IPS DF 6.9 (cell line): ENCODE measurements around the gene NKD2.

Experiments used
- DNase-seq: peaks from one replicate; pipeline ENCODE4 v3.0.0-alpha.2; 2013; ENCODE audit warnings: low read depth, low spot score
- H3K27ac ChIP-seq: one replicate; pipeline ENCODE4 v1.5.1; 2013; ENCODE audit warnings: low read length, control low read depth
- H3K27me3 ChIP-seq: 2 replicates; pipeline ENCODE4 v1.6.1; 2013; ENCODE audit warnings: mild to moderate bottlenecking, low read length; ENCODE audit not compliant: control insufficient read depth, insufficient read depth
- H3K36me3 ChIP-seq: 2 replicates; pipeline ENCODE4 v1.6.1; 2013; ENCODE audit warnings: low read length; ENCODE audit not compliant: control insufficient read depth, insufficient read depth
- H3K4me1 ChIP-seq: 2 replicates; pipeline ENCODE4 v1.6.1; 2013; ENCODE audit warnings: low read length; ENCODE audit not compliant: control insufficient read depth, insufficient read depth
- H3K4me3 ChIP-seq: 2 replicates; pipeline ENCODE4 v1.5.1; 2013; ENCODE audit warnings: mild to moderate bottlenecking, low read length
- H3K9me3 ChIP-seq: 2 replicates; pipeline ENCODE4 v1.6.1; 2013; ENCODE audit warnings: low read length, inconsistent platforms; ENCODE audit not compliant: control insufficient read depth, insufficient read depth
- whole genome bisulfite sequencing: extraction: QIAGEN DNeasy Blood & Tissue Kit; methylation state at CpG from one replicate; pipeline ENCODE4 v1.1.7; 2013; ENCODE audit warnings: mixed read lengths, missing lambda C conversion rate; ENCODE audit not compliant: insufficient read length, insufficient coverage; 5-methylcytosine and 5-hydroxymethylcytosine counted together

NKD2 gene

GRCh38 chr5:989961-990530 is 18.6 kb upstream of the NKD2 start:
- Histone ChIP-seq H3K4me3 (no peak overlapping the region), H3K9me3 (no peaks in the 10 kb centered on the region), H3K4me1 (no peaks in the 10 kb centered on the region), H3K36me3 (no peaks in the 10 kb centered on the region), H3K27ac (no peak overlapping the region), H3K27me3 (no peaks in the 10 kb centered on the region)
- DNase-seq, result no peak
- WGBS, result no CpG with 5 or more reads among the region's 14 CpGs

- no peak overlapping the region for H3K4me3 ChIP-seq
- H3K27me3 ChIP-seq, result no peaks in the 10 kb centered on the region
- H3K36me3 ChIP-seq, result no peaks in the 10 kb centered on the region
- no peaks in the 10 kb centered on the region for H3K4me1 ChIP-seq
- no CpG with 5 or more reads among the region's 12 CpGs for WGBS
- no peak overlapping the region for H3K27ac ChIP-seq
- DNase-seq, result no peak
- H3K9me3 ChIP-seq, result no peaks in the 10 kb centered on the region
Observed at GRCh38 chr5:991472-992267, 16.9 kb upstream of the NKD2 start.

DNA sequence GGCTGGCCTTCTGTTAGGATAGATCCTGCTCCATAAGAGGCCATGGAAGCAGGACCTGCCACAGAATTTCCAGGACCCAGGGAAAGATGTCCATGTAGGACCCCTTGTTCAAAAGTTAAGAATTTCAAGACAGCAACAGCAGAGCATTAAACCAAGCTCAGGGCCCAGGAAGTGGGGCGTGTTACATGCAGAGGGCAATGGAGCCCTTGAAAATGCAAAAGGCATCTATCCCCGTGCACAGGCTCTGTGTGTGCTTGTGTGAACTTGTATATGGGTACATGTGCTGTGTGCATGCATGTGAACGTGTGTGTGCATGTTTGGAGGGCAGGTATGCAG is 14.4 kb upstream of the NKD2 start:
- no peak overlapping the region for H3K4me3 ChIP-seq
- no peaks in the 10 kb centered on the region for H3K27me3 ChIP-seq
- DNase-seq, result no peak
- H3K36me3 ChIP-seq, result no peaks in the 10 kb centered on the region
- H3K9me3 ChIP-seq, result no peaks in the 10 kb centered on the region
- H3K27ac ChIP-seq, result no peak overlapping the region
- WGBS, result no CpG with 5 or more reads among the region's 3 CpGs
- peaks cover 2% of the 10 kb centered on the region; the same call in 1 of the 2 replicates for H3K4me1 ChIP-seq

- Histone ChIP-seq H3K27ac (no peak overlapping the region), H3K4me1 (peaks cover 2% of the 10 kb centered on the region; the same call in 1 of the 2 replicates), H3K9me3 (no peaks in the 10 kb centered on the region), H3K27me3 (no peaks in the 10 kb centered on the region), H3K36me3 (no peaks in the 10 kb centered on the region), H3K4me3 (no peak overlapping the region)
- WGBS, result no CpG with 5 or more reads among the region's 4 CpGs
- DNase-seq, result no peak
Observed at GRCh38 chr5:994821-995220, 13.8 kb upstream of the NKD2 start.

DNA sequence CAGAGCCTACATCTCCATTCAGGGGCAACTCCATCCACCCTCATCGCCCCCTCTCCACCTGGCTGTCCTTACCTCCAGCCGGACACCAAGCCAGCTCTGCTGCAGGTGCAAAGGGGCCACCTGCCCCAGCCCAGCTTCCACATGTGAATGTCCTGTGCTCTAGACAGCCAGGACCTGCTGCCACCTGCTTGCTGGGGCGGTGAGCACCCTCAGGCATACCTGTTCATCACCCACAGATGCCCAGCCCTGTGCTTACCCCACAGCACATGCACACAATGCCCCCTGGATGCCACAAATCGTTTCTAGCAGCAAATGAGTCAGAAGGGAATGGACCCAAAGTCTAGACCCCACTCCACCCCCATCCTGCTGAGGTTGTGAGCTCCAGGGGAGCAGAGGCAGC is 13.3 kb upstream of the NKD2 start:
- Histone ChIP-seq H3K27ac (no peak overlapping the region), H3K36me3 (no peaks in the 10 kb centered on the region), H3K9me3 (no peaks in the 10 kb centered on the region), H3K4me1 (peaks cover 2% of the 10 kb centered on the region; the same call in 1 of the 2 replicates), H3K27me3 (no peaks in the 10 kb centered on the region), H3K4me3 (no peak overlapping the region)
- DNase-seq, result no peak
- WGBS, result no CpG with 5 or more reads among the region's 4 CpGs

GRCh38 chr5:997001-997474 is 11.6 kb upstream of the NKD2 start:
- no peak for DNase-seq
- Histone ChIP-seq H3K4me3 (no peak overlapping the region), H3K9me3 (no peaks in the 10 kb centered on the region), H3K4me1 (peaks cover 2% of the 10 kb centered on the region; the same call in 1 of the 2 replicates), H3K27me3 (no peaks in the 10 kb centered on the region), H3K36me3 (no peaks in the 10 kb centered on the region), H3K27ac (no peak overlapping the region)
- whole genome bisulfite sequencing, result no CpG with 5 or more reads among the region's 4 CpGs

DNA sequence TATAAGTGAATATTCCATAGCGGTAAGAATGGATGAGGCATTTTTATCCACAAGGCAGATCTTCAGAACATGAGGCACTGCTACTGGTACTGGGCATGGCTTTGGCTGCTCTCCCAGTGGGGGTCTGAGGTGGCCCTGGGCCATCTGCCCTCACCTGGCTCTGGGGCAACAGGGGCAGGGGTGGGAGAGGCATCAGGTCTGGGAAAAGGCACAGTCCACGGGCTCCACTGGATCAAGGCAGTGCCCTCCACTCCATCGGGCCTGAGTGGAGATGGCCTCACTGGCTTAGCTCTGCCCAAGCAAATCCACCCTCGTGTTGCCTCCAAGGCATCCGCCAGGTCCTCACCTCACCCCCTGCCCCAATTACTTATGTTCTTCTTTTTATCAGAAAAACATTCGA is 10.9 kb upstream of the NKD2 start:
- Histone ChIP-seq H3K4me3 (no peak overlapping the region), H3K27me3 (no peaks in the 10 kb centered on the region), H3K27ac (no peak overlapping the region), H3K36me3 (no peaks in the 10 kb centered on the region), H3K9me3 (no peaks in the 10 kb centered on the region), H3K4me1 (peaks cover 2% of the 10 kb centered on the region; the same call in 1 of the 2 replicates)
- no peak for DNase-seq
- WGBS, result no CpG with 5 or more reads among the region's 6 CpGs

- Histone ChIP-seq H3K36me3 (no peaks in the 10 kb centered on the region), H3K9me3 (no peaks in the 10 kb centered on the region), H3K4me1 (peaks cover 2% of the 10 kb centered on the region; the same call in 1 of the 2 replicates), H3K27me3 (no peaks in the 10 kb centered on the region; the same call in 1 of the 2 replicates), H3K4me3 (no peak overlapping the region), H3K27ac (no peak overlapping the region)
- no peak for DNase-seq
- no CpG with 5 or more reads among the region's 12 CpGs for WGBS
Observed at GRCh38 chr5:998246-999031, 10.2 kb upstream of the NKD2 start.

- no peaks in the 10 kb centered on the region for H3K36me3 ChIP-seq
- no CpG with 5 or more reads among the region's 6 CpGs for WGBS
- no peak for DNase-seq
- H3K27ac ChIP-seq, result no peak overlapping the region
- H3K4me1 ChIP-seq, result peaks cover 4% of the 10 kb centered on the region; the same call in 1 of the 2 replicates
- H3K27me3 ChIP-seq, result peaks cover 4% of the 10 kb centered on the region; the same call in 1 of the 2 replicates
- H3K4me3 ChIP-seq, result no peak overlapping the region
- H3K9me3 ChIP-seq, result no peaks in the 10 kb centered on the region
Observed at GRCh38 chr5:999032-999501, 9.5 kb upstream of the NKD2 start.

DNA sequence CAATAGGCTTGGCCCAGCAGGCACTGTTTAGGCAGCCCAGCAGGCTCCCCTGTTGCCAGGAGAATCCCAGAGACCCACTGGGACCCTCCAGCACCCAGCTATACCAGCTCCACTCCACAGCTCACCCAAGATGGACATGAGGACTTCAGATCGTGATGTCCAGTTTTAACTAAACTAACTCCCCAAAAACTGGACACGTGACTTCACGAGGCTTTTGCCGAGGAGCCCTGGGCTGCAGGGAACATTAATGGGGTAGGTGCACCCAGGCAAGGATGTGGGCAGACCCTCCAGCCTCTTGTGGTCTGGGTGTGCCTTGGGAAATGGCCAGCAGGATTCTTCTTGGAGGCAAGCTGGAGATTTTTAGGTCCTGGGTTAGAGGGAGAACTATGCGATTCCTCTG is 8.9 kb upstream of the NKD2 start:
- whole genome bisulfite sequencing, result no CpG with 5 or more reads among the region's 5 CpGs
- Histone ChIP-seq H3K27ac (no peak overlapping the region), H3K4me3 (no peak overlapping the region), H3K27me3 (peaks cover 9% of the 10 kb centered on the region; the same call in 1 of the 2 replicates), H3K36me3 (no peaks in the 10 kb centered on the region), H3K4me1 (peaks cover 4% of the 10 kb centered on the region; the same call in 1 of the 2 replicates), H3K9me3 (no peaks in the 10 kb centered on the region)
- no peak for DNase-seq
